Measurements from ENCODE around the gene MAP2K5.

DNA sequence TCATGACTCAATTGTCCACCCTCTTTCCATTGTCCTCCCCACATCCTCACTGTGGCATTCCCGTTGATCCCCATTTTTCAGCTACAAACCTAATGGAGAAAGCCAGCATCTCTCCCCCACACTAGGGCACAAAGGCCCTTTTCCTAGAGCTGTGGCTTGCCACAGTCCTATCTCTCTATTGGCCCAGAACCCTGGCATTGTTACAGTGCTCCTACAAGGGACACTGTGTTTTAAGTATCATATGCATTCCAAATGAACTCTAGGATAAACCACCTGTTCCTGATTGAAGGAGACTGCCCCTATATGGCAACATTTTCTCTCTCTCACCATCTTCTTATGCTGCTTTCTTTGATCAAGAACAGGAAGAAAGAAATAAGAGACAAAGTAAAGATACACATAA is 213.4 kb downstream of the MAP2K5 start:
- TF ChIP-seq BACH1 (IDR thresholded peaks at IDR 0.05; ENCODE audit: borderline replicate concordance) (no peak), RAD21 (IDR thresholded peaks at IDR 0.05; ENCODE audit: insufficient read depth, low read depth, low read length) (no peak), POLR2A (IDR thresholded peaks at IDR 0.05; ENCODE audit: low read depth, low read length) (no peak), EZH2 (IDR thresholded peaks at IDR 0.05; ENCODE audit: borderline replicate concordance, control insufficient read depth, low read depth, low read length) (no peak), STAT3 (IDR thresholded peaks at IDR 0.05; ENCODE audit: low read depth, low read length) (no peak)
- TF ChIP-seq, protein P1, sequence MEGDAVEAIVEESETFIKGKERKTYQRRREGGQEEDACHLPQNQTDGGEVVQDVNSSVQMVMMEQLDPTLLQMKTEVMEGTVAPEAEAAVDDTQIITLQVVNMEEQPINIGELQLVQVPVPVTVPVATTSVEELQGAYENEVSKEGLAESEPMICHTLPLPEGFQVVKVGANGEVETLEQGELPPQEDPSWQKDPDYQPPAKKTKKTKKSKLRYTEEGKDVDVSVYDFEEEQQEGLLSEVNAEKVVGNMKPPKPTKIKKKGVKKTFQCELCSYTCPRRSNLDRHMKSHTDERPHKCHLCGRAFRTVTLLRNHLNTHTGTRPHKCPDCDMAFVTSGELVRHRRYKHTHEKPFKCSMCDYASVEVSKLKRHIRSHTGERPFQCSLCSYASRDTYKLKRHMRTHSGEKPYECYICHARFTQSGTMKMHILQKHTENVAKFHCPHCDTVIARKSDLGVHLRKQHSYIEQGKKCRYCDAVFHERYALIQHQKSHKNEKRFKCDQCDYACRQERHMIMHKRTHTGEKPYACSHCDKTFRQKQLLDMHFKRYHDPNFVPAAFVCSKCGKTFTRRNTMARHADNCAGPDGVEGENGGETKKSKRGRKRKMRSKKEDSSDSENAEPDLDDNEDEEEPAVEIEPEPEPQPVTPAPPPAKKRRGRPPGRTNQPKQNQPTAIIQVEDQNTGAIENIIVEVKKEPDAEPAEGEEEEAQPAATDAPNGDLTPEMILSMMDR (IDR thresholded peaks at IDR 0.05 in 2 of 3, conservative IDR thresholded peaks at IDR 0.05 in 1 of 3; ENCODE audit: control insufficient read depth in 2 of 3, extremely low read depth in 1 of 3, insufficient read depth in 1 of 3, low read depth in 3 of 3, low read length in 3 of 3), result no peak

Data from GM12878 (cell line).